Fibroblast of upper back skin (primary cell): ENCODE results near the gene XPC.

Experiments used
- DNase-seq: peaks from one replicate; pipeline ENCODE4 v3.0.0-alpha.2; 2013

The XPC gene

DNA sequence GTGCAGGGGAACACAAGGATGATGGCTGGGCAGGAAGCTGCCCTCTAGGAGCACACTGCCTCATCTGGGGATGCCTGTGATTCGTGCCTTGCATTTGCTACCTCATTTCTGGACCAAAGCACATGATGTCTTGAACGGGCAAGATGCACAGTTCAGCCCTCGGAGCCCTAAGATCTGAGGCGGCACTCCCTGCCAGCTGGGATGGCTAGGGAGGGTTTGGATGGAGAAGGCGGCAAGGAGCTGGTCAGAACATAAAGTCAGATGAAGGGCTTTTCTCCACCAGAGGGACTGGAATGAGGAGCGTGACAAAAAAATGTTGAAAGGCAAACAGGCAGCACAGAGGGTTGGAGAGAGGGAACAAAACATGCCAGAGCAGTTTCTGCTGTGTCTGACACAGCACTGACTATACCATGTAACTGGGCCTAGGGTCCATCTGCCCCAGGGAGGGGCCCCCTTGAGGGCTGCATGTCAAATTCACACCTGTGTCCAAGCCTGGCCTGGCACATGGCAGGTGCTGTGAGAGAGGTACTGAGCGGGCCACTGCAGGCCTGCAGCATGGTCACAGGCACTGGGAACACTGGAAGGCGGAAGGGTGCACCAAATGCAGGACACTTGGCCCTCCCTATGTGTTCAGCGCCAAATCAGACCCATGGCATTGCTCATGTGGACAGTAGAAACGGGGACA, 31.9 kb downstream of the XPC start:
- no peak for DNase-seq

DNA sequence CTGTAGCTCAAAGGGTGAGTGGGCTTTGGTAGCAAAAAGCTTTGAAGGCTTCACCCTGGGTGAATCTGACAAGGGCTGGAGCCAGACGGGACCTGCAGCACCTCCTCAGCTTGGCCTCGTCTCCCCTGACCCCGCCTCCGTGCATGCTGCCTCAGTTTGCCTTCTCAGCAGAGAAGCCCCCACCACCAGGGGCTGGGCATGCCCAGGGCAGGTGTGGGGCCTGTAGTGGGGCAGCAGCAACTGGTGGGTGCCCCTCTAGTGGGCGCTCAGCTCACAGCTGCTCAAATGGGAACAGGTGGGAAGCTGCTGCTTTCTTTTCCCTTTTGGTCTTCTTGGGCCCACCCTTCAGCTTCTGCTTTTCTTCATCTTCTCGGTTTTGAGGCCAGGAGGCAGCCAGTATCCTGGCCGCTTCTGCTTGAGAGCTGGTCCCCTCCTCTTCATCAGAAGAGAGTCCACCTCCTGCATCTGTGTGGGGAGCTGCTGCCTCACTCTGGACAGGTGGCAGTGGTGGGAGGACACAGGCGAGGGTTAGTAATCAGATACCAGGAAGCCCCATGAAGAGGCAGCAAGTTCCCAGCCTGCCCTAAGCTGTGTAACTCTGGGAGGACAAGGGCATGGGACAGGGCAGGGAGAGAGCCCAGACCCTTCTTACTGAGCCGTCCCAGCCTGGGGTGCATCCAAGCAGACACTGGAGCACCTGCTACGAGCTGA, 32.6 kb downstream of the XPC start:
- DNase-seq, result no peak

DNA sequence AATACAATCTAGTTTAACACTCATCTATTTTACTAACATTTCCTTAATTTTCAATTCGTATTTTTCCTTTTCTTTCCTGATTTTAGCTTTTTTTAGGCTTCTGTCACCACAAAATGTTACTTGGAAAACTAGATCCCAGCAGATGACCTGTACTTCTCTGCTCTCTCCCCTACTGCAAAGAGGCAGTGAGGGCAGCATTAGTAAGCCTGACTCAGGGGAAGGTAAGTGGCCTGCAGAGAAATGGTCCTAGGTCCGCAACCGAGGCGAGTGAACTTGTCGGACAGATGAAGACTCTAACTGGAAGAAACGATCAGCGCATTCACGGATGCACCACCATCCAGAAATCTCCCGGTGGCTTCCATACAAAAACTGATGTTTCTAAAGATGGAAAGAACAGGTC, 33.2 kb downstream of the XPC start:
- no peak for DNase-seq

DNA sequence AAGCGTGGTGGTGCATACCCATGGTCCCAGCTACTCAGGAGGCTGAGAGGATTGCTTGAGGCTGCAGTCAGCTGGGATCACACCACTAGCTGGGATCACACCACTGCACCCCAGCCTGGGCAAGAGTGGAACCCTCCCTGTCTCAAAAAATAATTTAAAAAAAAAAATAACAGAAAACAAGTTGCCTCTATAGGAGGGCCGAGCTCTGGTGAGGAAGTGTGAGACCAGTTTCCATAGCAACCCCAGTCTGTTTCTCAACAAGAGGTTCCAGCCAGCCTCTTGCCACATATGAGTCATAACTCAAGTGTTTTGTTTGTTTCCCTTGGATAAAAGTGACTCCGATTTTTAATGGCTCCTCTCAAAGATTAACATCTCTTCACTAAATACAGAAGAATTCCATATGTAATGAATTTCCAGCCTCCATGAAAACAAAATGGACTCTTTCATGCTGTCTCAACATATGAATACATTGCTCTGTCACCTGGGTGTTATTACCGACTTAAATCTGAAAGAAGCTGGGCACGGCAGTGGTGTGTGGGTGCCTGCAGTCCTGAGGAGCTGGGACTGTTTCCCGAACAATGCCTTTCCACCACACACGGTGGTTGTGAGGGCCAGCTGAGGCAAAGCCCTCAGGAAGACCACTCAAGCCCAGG, 33.9 kb downstream of the XPC start:
- DNase-seq, result peak; percentile 98

DNA sequence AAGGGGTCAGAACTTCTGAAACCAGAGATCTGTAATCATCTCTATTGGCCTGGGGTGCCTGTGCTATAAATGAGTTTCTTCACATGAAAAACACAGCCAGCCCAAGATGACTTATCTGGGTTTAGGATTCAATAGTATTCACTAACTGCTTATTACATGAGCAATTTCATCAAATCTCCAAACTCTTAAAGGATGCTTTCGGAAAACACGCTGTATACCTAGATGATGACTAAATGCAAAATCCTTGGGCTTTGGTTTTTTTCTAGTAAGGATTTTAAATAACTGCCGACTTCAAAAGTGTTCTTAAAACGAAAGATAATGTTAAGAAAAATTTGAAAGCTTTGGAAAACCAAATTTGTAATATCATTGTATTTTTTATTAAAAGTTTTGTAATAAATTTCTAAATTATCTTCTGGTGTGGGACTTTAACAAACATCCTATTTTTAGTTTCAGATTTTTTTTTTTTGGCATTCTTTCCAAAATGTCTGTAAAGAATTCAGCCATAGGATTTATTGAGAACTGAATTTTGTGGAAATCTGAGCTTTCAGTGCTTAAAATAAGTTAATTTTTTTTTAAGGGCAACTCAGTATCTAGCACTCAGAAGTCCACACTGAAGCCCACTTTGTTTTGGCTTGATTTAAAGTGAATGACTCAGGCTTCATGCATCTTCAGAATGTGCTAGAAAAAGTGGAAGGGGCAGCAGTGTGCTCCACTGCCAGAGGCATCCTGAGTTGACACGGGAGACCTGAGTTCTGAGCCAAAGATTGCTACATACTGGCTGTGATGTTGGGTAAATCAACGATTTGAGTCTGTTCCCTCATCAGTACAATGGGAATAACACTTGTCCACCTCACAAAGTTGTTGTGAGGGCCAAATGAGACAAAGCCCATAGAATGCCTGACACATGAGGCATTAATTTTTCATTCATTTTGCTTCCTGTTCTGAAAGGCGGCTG, 34.9 kb downstream of the XPC start:
- DNase-seq, result peak; percentile 97

DNA sequence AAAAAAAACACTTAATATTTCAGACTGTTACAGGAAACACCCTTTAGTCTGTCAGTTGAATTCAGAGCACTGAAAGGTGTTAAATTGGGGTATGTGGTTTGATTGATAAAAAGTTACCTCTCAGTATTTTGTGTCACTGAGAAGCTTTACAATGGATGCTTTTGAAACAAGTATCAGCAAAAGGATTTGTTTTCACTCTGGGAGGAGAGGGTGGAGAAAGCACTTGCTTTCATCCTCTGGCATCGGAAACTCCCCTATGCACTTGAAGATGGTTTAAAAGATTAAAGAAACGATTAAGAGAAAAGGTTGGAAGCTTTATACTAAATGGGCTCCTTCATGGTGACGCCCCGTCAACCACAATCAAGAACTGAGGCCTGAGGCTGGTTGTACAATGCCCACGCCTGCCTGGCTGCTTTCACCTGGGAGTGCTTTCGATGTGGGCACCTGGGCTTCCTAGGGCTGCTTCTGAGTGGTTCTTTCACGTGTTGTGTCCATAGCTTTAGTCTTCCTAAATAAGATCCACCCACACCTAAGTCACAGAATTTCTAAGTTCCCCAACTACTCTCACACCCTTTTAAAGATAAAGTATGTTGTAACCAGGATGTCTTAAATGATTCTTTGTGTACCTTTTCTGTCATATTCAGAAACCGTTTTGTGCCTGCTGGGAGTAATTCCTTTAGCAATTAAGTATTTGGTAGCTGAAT, 35.7 kb downstream of the XPC start:
- no peak for DNase-seq

DNA sequence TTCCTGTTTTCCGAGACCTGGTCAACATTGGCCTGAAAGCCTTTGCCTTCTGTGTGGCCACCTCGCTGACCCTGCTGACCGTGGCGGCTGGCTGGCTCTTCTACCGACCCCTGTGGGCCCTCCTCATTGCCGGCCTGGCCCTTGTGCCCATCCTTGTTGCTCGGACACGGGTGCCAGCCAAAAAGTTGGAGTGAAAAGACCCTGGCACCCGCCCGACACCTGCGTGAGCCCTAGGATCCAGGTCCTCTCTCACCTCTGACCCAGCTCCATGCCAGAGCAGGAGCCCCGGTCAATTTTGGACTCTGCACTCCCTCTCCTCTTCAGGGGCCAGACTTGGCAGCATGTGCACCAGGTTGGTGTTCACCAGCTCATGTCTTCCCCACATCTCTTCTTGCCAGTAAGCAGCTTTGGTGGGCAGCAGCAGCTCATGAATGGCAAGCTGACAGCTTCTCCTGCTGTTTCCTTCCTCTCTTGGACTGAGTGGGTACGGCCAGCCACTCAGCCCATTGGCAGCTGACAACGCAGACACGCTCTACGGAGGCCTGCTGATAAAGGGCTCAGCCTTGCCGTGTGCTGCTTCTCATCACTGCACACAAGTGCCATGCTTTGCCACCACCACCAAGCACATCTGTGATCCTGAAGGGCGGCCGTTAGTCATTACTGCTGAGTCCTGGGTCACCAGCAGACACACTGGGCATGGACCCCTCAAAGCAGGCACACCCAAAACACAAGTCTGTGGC, 36.6 kb downstream of the XPC start:
- DNase-seq, result no peak

DNA sequence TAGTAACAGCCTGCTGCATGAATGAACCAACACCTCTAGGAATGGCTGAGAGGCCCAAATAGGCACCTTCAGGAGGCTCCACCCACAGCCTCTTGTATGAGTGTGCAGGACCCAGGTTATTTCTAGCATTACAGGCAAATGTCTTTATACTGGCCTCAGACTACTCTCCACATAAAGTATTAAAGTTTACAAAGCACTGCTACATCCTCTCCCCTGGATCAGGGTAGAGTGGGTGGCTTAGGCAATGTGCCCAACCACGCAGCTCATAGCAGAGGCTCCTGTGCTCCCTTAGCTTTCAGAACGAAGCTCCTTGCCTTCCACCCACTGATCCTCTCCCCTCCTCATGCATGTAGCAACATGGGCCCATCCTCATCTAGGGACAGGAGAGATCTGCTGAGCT, 37.3 kb downstream of the XPC start:
- no peak for DNase-seq

DNA sequence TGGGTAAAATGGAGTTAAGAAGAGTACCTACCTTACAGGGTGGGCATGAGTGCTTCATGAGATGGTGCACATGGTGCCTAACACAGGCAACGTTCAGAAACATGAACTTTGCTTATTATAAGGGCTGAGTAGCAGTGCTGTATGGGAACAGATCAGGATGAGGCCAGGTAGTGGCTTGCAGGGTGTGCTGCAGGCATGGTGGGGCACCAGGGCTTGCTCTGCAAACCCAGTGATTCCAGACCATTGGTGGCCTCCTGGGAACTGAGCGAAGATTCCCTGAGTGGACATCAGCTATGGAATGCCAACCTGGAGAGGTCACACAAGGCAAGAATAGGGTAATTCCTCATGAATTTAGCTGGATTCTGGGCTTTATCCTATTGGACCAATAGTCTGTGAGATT, 37.7 kb downstream of the XPC start:
- no peak for DNase-seq

DNA sequence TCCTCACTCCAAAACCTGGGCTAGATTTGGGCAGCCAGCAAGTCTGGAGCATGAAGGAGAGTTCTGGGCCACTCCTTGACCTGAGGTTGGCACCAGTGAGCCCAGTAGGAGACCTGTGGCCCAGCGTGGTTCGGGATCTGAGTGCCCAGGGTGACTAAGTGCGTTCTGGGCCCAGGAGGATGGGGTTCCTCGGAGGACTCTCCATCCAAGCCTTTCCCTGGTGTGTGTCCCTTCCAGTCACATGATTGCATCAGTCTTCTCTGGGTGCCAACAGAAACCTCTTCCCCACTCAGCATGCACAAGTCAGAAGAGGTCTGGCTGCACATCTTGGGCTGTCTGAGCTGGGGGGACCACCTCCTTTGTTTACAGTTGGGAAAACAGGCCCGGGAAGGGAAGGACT, 38.6 kb downstream of the XPC start:
- no peak for DNase-seq

DNA sequence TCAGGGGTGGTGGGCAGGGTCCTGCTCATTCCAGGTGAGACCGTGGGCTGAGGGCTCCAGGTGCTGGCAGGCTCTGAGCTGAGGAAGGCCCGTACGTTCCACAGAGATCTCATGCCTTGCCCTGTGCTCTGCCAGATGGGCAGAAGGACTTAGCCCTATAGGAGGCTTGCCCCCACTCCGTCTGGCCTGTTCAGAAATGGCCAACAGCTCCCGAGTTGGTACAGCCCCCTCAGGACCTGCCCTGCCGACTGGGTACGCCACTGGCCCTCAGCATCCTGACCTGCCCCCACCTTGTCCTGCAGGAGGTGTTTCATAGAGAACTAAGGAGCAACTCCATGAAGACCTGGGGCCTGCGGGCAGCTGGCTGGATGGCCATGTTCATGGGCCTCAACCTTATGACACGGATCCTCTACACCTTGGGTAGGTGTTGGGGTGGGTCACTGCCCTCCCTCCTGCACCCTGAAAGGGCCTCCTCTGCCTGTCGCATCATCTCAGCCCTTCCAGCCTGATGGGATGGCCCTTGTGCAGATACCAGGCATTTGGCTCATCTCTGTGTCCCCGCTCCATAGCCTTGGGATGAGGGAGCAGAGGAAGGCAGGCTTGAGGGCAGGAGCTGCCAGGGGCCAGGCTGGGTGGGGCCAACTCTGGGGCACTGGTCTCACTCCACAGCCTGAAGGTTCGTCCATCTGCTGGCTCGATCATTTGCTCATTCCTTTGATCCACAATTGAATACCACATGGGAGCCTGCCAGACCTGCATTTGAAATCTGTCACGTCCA, 39.3 kb downstream of the XPC start:
- DNase-seq, result no peak

DNA sequence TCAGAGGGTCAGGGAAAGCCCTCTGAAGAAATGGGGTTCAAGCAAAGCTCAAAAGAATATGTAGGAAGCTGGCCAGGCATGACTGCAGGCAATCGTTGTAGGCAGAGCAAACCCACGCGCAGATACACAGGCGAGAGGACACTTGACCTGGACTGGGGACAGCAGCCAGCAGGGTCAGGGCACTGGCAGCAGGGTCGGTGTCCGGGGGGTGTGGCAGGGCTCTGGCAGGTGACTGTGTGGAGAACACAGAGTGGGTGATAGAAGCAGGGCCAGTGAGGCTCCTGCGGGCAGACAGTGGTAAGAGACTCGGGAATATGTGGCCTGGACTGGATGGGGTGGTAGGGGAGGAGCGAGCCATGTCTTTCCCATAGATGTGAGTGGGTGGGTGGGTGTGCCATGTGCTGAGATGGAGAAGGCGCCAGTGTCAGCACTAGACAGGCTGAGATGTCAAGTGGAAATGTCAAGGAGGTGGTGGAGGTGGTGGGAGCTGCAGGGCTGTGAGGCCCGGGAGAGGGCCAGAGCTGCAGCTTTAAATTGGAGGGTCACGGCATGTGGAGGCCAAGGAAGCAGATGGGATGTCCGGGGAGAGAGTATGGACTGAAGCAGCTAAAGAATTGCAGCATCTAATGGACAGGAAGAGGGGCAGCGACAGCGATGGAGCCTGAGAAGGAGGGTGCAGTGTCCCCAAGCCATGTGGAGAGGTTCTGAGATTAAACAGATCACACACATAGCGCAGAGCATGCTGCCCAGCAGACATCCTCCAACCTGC, 40.1 kb downstream of the XPC start:
- no peak for DNase-seq

DNA sequence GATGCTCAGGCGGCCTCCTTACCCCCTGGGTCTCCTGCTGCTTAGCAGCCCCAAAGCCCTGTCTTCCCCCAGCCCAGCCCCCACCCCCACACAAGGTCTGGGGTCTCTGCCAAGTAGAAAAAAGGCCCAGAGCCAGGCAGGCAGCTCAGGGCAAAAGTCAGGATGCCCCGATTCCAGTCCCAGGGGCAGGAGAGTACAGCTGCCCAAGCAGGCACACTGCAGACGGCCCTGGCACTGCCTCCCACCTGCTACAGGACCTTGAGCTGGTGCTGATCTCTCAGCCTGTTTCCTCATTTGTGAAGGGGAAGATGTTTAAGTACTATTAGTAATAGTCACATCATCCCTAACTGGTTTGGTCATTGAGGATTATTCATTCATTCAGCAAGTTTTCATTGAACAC, 41.0 kb downstream of the XPC start:
- no peak for DNase-seq

DNA sequence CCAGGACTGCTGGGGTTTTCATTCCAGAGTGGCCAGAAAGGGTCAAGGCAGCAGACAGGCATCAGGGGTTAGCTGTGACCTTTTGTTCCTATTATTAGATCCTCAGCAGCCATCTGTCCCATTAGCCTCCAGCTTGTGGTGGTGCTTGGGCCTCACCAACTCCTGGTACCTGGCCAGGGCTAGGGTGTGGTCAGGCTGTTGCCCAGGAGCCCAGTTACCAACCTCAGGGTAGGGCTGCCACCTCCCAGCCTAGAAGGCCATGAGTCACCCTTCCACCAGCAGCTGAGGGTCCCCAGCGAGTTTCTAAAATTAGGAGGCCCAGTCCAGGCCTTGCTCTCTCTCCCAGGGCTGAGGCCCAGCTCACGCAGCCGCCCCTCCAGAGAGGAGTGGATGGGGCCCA, 41.4 kb downstream of the XPC start:
- no peak for DNase-seq

DNA sequence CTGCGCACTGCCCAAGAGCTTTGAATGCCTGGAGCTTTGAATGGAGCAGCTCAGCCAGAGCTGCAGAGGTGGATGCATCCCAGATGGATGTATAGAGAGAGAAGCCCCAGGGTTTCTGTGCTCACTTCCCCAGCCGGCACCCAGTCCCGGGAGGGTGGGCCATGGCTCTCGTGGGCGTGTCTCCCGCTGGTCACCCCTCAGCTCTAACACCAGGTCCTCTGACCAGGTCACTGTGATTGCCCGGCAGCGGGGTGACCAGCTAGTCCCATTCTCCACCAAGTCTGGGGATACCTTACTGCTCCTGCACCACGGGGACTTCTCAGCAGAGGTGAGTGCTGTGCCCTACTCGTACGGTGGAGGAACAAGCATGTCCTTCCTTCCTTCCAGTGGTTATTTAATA, 42.8 kb downstream of the XPC start:
- no peak for DNase-seq

DNA sequence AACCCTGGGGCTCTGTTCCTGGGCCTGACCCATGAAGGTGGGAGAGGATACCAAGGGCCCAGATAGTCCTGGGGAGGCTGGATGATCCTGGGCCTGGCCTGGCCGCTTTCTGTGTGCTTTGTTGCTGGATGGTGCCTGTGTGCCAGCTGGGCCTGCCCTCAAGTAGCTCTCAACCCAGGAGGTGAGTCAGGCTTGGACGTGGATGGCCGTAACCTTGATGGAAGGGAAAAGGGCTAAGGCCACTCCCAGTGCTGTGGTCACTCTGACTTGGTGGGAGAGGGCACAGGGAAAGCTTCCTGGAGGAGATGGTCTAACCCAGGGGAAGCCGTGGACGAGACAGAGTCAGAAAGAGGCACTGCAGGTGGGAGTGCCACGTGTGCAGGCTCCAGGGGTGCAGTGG, 44.1 kb downstream of the XPC start:
- no peak for DNase-seq

DNA sequence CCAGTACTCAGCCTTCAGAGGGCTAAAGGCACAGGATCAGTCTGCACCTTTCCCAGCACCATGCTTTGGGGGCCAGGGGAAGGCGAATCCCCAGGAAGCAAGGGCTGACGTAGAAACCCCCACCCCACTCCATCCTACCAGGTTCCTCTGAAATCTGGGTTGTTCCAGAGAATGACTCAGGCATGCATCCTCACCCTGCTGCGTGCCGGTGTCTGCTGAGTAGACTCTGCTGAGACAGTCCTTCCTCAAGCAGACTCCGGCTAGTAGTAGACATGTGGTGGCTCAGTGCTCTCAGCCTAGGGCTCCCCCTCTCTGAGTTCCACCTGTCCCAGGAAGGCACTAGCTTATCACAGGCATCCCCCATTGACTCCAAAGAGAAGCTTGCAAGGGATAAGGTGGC, 44.5 kb downstream of the XPC start:
- no peak for DNase-seq

DNA sequence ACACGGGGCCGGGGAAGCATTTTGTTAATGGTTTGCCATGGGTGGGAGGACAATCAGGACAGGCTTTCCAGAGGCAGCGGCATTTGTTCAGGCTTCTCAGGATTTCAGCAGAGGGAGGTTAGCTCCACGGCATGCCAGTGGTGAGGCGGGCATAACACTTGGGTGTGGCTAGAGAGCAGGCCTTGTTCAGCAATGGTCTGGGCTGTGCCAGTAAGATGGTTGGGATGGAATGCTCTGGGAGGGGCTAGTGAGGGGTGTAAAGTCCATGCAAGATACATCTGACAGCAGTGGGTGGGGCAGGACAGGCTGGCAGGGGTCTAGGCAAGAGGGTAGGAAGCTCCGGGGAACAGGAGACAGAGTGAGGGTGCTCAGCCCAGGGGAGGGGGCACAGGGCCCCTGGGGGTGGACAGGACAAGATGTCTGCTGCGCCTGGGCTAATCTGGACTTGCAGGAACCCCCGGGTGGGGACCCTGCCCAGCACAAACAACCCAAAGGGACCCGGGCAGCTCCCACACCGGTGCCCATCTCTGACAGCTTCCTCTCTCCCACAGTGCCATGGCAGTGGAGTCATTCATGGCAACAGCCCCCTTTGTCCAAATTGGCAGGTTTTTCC, 45.1 kb downstream of the XPC start:
- DNase-seq, result no peak

DNA sequence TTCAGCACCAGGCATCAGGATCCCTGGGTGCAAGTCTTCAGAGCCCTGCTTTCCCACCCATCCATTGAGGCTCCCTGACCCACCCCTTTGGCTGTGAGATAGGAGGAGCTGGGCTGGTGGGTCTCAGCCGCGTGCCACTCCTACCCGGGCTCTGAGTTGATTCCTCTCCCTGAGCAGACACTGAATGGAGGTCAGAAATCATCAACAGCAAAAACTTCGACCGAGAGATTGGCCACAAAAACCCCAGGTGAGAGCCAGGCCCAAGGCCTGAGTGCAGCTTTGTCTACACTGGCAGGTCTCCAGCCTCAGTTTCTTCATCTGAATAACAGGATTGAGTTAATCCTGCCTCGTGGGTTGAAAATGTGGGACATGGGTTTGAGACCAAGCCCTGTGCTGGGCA, 45.7 kb downstream of the XPC start:
- DNase-seq, result no peak

DNA sequence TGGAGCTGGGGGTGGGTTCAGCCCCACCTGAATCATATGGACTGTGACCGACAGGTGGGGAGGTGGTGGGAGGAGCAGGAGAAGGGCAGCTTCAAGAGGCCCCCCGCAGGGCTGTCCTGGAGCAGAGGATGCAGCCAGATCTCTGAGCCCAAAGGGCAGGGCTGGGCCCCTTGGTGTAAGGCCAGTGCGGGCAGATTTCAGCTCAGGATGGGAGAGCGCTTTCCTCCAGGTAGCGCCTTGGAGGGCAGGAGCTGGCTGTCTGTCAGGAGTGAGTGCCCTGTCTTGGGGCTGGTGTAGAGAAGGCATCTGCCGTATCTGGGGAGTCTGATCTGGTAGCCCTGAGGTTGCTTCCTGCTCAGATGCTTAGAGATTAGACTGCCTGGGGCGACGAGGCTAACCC, 46.3 kb downstream of the XPC start:
- DNase-seq, result no peak
